ENCODE measurements around the gene CDC42SE2. TPM values are rescaled to one million over a fixed set of nuclear protein-coding genes. Genes with fewer than 3 reads are reported as not detected.
"Not testable (repeated sequence)": the region's sequence is repeated elsewhere in the genome, so short reads cannot be mapped to it uniquely, and the experiment has no call there.

Gene CDC42SE2
- total RNA-seq, 1 donor from 2014 or later, result 19.4 TPM

- H3K27ac ChIP-seq, result no peak overlapping the region
- H3K9me3 ChIP-seq, result no peaks in the 10 kb centered on the region
Observed at GRCh38 chr5:131338051-131338453, 74.2 kb downstream of the CDC42SE2 start.

GRCh38 chr5:131344288-131344687 lies 80.4 kb downstream of the CDC42SE2 start:
- H3K36me3 ChIP-seq; H3K27ac ChIP-seq; H3K27me3 ChIP-seq; intact Hi-C loops (cut with DNase I); H3K4me1 ChIP-seq; DNase-seq (ENCODE audit: extremely low spot score in 2 of 2); H3K4me3 ChIP-seq; H3K9me3 ChIP-seq: not testable (repeated sequence)

More at GRCh38 chr5:131338051-131338453, 74.2 kb downstream of the CDC42SE2 start:
- Histone ChIP-seq H3K4me1 (no peaks in the 10 kb centered on the region), H3K27me3 (no peaks in the 10 kb centered on the region), H3K4me3 (no peak overlapping the region), H3K36me3 (no peaks in the 10 kb centered on the region)
- no peak for DNase-seq (ENCODE audit: extremely low spot score in 2 of 2)
- no peak for TF ChIP-seq POLR2AphosphoS5 (IDR thresholded peaks at IDR 0.05; ENCODE audit: insufficient read depth in 1 of 2, low read depth in 1 of 2)
- no peak for TF ChIP-seq CTCF (IDR thresholded peaks at IDR 0.05)
- no peak for TF ChIP-seq POLR2A (IDR thresholded peaks at IDR 0.05)
- intact Hi-C loops (cut with DNase I), result no loop called here

- H3K36me3 ChIP-seq; H3K4me1 ChIP-seq; H3K27ac ChIP-seq; H3K9me3 ChIP-seq; intact Hi-C loops (cut with DNase I); DNase-seq (ENCODE audit: extremely low spot score in 2 of 2); H3K27me3 ChIP-seq; H3K4me3 ChIP-seq: not testable (repeated sequence)
Observed at GRCh38 chr5:131346204-131346603, 82.4 kb downstream of the CDC42SE2 start.

GRCh38 chr5:131353991-131354390 lies 90.1 kb downstream of the CDC42SE2 start:
- Histone ChIP-seq H3K9me3 (no peaks in the 10 kb centered on the region), H3K36me3 (no peaks in the 10 kb centered on the region), H3K27ac (no peak overlapping the region), H3K4me3 (no peak overlapping the region), H3K4me1 (no peaks in the 10 kb centered on the region), H3K27me3 (no peaks in the 10 kb centered on the region)
- TF ChIP-seq CTCF (IDR thresholded peaks at IDR 0.05) (no peak), POLR2AphosphoS5 (IDR thresholded peaks at IDR 0.05; ENCODE audit: insufficient read depth in 1 of 2, low read depth in 1 of 2) (no peak), POLR2A (IDR thresholded peaks at IDR 0.05) (no peak)
- DNase-seq (ENCODE audit: extremely low spot score in 2 of 2), result no peak
- intact Hi-C loops (cut with DNase I), result no loop called here

- no peak for TF ChIP-seq POLR2A (IDR thresholded peaks at IDR 0.05)
- TF ChIP-seq CTCF (IDR thresholded peaks at IDR 0.05), result no peak
- no peak for TF ChIP-seq POLR2AphosphoS5 (IDR thresholded peaks at IDR 0.05; ENCODE audit: insufficient read depth in 1 of 2, low read depth in 1 of 2)
- Histone ChIP-seq H3K27ac (no peak overlapping the region), H3K36me3 (peaks cover 0 to 6% of the 10 kb centered on the region in 2 donors)
Observed at GRCh38 chr5:131355971-131356528, 92.2 kb downstream of the CDC42SE2 start.

GRCh38 chr5:131356619-131357018 lies 92.8 kb downstream of the CDC42SE2 start:
- intact Hi-C loops (cut with DNase I), result no loop called here
- no peaks in the 10 kb centered on the region for H3K4me1 ChIP-seq
- no peaks in the 10 kb centered on the region for H3K9me3 ChIP-seq
- DNase-seq (ENCODE audit: extremely low spot score in 2 of 2), result no peak
- TF ChIP-seq POLR2AphosphoS5 (IDR thresholded peaks at IDR 0.05; ENCODE audit: insufficient read depth in 1 of 2, low read depth in 1 of 2) (no peak), CTCF (IDR thresholded peaks at IDR 0.05) (no peak), POLR2A (IDR thresholded peaks at IDR 0.05) (no peak)
- H3K27ac ChIP-seq, result no peak overlapping the region
- H3K27me3 ChIP-seq, result no peaks in the 10 kb centered on the region
- no peak overlapping the region for H3K4me3 ChIP-seq
- peaks cover 0 to 11% of the 10 kb centered on the region in 2 donors for H3K36me3 ChIP-seq

More at GRCh38 chr5:131355971-131356528, 92.2 kb downstream of the CDC42SE2 start:
- Histone ChIP-seq H3K9me3 (no peaks in the 10 kb centered on the region), H3K27me3 (no peaks in the 10 kb centered on the region), H3K4me3 (no peak overlapping the region), H3K4me1 (no peaks in the 10 kb centered on the region)
- intact Hi-C loops (cut with DNase I), result no loop called here
- DNase-seq (ENCODE audit: extremely low spot score in 2 of 2), result no peak
